GM10847 (cell line): ENCODE results near the gene ZNF689.

Source experiments
- POLR2A ChIP-seq: IDR thresholded peaks from 2 replicates; pipeline ENCODE4 v1.6.1; 2011; ENCODE audit not compliant: insufficient read length; ENCODE audit errors: extremely low read depth

The ZNF689 gene

DNA sequence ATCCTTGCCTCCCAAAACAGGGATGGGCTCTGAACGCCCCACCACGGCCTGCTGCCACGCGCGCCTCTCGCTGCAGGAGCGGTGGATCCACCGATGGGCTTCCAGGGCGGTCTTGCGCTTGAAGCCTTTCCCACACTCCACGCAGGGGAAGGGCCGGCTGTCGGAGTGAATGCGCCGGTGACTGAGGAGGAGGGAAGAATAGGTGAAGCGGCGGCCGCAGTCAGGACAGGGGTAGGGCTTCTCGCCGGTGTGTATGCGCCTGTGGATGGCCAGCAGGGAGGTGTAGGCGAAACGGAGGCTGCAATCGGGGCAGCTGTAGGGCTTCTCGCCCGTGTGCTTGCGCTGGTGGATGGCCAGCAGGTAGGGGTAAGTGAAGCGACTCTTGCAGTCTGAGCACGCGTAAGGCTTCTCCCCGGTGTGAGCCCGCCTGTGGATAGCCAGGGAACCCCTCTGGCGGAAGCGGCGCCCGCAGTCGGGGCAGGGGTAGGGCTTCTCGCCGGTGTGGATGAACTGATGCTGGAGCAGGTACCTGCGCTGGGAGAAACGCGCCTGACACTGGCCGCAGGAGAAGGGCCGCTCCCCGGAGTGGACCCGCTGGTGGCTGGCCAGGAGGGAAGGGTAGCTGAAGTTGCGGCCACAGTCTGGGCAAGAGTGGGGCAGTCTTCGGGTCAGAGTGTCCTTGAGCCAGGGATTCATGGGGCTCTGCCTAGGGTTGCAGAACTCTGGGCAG is 27.4 kb downstream of the ZNF689 start:
- no peak for TF ChIP-seq POLR2A

DNA sequence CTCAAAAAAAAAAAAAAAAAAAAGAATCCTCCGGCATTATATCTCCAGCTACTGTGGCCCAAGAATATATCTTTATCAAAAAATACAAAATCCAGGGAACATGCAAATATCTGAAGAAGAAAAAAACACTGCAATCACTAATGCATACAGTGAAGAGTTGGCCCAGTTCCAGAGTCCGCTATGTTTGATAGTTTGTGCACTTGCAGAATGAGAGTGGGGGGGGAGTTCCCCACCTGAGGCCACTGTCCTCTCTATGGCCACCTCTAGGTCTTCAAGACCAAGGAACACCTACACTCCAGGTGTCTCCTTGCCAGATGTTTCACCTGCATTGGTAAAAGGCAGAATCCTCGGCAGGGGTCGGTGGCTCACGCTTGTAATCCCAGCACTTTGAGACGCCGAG is 28.7 kb downstream of the ZNF689 start:
- TF ChIP-seq POLR2A = no peak

DNA sequence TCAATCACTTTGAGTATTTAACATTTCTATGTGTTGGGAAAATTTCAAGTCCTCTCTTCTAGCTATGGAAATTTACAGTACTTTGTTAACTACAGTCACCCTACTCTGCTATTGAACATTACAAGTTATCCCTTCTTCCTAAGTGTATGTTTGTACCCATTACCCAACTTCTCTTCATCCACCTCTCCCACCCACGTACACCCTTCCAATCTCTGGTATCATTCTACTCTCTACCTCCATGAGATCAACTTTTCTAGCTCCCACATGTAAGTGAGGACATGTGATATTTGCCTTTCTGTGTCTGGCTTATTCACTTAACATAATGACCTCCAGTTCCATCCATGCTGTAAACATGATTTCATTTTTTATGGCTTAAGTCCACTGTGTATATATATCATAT is 35.5 kb downstream of the ZNF689 start:
- no peak for TF ChIP-seq POLR2A

DNA sequence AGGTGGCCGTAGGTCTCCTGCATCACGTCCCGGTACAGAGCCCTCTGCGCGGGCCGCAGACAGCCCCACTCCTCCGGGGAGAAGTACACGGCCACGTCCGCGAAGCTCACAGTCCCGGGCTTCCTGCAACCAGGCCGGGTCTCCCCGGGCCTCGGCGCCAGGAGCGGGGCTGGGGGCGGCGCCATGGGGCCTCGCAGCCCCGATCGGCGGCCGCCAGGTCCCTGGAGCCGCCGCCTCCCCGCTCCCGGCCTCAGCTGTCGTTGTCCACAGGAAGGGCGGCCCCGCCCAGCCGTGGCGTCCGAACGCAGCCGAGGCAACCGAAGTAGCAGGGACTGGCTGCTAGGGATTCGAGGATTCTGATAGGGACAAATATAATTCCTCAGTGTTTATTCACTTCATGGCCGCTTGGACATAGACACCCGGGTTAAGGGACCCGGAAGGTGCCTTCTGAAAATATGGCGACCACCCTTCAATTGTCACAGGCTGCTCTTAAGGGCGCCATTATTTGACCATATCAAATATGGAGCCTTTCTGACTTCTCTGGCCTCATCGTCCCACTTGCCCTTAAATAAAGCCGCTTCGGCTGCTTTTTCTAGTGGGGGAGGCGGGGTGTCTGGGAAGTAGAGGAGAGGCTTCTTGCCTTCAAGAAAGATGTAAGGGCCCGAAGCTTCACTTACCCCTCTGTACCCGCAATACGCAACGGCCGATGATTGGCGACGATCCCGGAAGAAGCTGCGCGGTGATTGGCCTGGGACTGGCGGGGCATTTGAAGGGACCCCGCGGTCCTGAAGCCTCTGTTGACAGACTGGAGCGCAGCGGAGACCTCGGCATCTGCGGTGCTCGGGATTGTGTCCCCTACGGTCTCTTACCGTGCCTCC is 38.5 kb downstream of the ZNF689 start, which contains the start of gene ZNF688:
TSS of gene ZNF688 (minus strand) at position 270 of the 878 bp plus-strand sequence. CDS start at position 185, 85 bp downstream.
- TF ChIP-seq POLR2A = peak; percentile 29

DNA sequence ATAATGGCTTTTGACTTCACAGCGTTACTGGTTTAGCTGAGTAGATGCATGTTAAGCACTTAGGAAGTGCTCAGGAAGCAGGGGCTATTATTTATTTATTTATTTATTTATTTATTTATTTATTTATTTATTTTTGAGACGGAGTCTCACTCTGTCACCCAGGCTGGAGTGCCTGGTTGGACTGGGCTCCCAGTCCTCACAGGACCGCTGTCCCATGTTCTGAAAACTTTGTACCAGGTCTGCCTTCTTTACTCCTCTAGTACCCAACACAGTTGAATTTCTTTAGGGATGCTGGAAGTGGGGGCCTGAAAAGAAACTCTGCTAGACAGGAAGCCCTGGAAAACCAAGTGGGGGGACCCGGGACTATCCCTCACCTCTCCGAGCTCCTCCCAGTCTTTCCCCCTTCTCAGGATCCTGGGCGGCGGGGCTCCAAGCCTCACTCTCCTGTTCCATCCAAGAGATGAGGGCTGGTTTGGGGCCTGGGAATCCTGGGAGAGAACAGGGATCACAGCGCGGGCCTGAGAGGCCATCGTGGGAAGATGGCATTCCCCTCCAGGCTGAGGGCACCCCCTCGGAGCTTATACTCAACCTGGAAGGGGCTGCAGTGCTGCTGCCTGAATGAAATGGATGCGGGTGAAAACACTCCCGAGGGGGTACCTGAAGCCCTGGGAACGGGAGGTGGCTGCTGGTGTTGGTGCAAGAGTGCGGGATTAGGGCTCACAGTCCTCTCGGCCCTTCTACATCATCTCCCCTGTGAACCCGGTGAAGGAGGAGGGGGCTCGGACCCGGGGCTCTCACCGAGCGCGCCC is 39.3 kb downstream of the ZNF689 start:
- no peak for TF ChIP-seq POLR2A

DNA sequence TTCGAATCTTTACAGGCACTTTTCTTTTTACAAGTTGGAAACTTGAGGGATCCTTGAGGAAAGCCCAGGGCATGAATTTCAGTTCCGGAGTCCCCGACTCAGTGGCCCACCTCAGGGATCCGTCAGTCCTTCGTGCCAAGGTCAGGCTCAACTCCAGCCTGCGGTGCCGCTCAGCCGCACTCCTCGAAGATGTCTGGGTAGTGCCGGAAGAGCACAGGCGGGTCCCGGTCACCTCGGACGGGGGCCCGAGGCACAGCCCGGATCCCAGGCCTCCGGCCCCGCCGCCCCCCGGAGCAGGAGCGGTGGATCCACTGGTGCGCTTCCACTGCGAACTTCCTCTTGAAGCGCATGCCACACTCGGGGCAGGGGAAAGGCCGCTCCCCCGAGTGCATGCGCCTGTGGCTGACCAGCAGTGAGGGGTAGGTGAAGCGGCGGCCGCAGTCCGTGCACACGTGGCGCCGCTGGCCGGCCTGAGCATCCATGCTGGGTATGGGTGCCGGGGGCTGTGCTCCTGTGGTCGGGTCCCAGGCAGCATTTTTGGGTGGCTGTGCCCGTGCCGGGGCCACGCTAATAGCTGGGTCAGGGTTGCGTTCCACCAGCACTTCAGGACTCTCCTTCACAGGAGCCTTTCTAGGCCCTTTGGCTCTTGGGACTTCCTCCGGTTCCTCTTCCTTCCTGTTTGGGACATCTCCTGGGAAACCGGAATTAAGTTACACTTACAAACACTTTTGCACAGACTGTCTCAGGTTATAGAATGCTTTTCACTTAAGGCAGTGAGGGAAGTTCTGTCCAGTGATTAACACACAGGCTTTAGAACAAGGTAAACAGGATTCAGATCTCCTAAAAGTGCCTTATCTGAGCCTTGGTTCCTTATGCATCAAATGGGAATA is 40.2 kb downstream of the ZNF689 start:
- TF ChIP-seq POLR2A = no peak

DNA sequence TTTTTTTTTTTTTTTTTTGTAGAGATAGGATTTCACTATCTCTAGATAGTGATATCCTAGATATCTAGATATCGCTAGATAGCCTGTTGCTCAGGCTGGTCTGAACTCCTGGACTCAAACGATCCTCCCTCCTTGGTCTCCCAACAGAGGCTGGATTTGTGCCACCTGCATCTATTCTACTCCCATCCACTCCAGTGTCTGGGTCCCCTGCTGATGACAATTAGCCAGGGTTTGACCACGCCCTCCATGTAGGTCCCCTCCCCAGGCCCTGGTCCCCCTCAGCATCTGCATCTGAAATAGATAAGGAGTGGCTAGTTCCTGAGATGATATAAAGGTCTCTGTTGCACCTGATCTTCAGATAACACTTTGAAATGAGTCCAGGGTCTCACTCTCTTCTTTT is 40.9 kb downstream of the ZNF689 start:
- TF ChIP-seq POLR2A = no peak

DNA sequence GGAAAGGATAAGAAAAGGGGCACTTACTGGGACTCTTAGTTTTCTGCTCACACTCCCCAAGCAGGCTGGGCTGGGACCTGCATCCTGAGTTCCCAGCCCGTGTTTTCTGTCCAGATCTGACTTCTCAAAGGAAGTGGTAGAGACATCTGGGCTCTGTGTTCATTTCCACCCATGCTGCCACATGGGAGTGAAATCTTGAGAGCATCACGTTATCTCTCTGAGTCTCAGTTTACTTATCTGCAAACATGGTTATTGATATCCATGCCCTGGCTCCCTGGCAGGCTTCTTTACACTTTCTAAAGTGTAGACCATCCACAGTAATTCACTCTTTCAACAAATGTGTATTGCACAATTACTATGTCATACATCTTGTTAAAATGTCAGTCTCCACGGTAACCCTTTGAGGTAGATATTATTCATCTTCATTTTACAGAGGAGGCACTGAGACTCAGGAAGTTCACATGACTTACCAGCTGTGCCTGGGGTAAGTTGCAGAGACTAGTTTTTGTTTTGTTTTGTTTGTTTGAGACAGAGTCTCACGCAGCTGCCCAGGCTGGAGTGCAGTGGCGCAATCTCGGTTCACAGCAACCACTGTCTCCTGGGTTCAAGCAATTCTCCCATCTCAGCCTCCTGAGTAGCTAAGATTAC is 42.1 kb downstream of the ZNF689 start:
- no peak for TF ChIP-seq POLR2A

DNA sequence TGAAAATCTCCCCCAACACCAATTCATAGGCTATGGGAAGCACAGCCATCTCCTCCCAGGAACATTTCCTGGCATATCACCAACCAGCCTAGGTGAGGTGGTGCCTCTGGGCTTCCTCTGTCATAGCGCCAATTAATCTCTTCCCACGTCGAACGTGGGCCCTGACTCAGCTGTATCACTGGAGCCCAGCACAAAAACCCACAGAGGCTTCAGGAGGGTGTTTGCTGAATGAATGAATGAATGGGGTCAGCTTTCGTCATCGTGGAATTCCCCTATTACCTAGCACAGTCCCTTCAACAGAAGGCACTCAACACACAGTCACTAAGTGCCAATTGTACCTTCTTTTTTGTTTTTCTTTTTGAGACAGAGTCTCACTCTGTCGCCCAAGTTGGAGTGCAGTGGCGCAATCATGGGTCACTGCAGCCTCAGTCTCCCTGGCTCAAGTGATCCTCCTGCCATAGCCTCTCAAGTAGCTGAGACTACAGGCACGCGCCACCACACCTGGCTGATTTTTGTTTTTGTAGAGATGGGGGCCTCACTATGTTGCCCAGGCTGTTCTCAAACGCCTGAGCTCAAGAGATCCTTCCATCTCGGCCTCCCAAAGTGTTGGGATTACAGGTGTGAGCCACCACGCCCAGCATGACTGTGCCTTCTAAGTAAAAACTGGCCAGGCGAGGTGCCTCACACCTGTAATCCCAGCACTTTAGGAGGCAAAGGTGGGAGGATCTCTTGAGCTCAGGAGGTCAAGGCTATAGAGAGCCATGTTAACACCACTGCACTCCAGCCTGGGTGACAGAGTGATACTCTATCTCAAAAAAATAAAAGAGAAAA is 42.8 kb downstream of the ZNF689 start:
- no peak for TF ChIP-seq POLR2A

DNA sequence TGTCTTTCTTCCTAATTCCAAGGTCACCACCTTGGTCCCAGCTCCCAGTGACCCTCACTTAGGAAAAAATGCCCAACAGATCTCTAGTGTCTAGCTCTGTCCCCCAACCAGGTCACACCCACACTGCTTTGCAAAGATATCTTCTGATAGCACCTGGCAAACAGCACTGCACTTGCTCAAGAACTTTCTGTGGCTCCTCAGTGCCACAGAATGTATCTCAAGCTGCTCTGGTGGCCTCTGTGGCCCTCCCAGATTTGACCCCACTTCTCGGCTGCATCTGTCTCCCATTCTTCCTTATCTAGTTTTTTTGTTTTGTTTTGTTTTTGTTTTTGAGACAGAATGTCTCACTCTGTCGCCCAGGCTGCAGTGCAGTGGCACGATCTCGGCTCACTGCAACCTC is 43.7 kb downstream of the ZNF689 start:
- TF ChIP-seq POLR2A = no peak

DNA sequence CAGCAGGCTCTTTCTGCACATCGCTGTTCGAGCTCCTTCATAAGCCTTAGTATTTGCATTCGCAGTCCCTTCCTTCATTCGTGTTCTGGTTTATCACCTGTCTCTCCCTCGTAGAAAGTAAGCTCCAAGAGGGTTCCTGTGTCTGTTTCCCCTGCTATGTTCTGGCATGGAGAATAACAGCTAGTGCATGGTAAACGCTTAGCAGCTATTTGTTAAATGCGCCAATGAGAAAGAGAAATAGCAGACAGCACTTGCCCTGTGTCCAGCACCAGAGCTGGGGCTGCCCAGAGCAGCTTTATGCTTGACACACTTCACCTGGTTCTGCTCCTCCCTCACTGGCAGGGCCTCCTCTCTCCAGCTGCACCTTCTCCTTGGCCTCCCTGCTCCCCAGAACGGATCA is 44.2 kb downstream of the ZNF689 start:
- no peak for TF ChIP-seq POLR2A

DNA sequence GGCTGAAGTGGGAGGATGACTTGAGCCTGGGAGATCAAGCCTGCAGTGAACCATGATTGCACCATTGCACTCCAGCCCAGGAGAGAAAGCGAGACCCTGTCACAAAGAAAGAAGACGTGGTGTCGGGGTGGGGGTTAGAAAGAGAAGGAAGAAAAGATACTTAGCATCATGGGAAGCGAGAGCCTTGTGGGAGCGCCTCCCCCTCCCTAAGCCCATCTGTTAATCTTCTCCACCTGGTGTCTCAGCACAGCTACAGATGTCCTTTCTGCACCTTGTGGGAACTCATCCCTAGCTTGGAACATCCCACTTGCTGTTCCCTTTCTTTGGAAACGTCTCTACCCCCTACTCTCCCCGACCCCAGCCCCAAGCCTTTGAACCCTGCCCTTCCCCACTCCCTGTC is 44.7 kb downstream of the ZNF689 start:
- TF ChIP-seq POLR2A = no peak

DNA sequence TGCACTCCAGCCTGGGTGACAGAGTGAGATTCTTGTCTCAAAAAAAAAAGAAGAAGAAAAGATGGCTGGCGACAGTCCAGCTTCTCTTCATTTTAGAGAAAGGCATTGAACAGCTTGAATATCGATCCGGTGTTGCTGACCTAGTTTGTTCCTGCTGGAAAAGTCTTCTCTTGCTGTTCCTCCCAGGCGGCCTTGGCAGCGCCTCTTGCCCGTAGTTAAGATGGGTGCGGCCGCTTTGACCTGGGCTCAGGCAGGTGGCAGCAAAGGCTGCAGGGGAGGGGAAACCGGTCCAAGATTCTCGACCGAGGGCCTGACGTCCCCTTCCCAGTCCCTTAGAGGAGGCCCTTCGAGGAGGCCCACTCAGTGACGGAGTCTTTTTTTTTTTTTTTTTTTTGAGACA is 48.2 kb downstream of the ZNF689 start:
- TF ChIP-seq POLR2A = no peak
